Measurements from ENCODE around the gene PBXIP1.
A peak's percentile ranks its signal among the peaks of the same experiment; 100 is the strongest.

The PBXIP1 gene

DNA sequence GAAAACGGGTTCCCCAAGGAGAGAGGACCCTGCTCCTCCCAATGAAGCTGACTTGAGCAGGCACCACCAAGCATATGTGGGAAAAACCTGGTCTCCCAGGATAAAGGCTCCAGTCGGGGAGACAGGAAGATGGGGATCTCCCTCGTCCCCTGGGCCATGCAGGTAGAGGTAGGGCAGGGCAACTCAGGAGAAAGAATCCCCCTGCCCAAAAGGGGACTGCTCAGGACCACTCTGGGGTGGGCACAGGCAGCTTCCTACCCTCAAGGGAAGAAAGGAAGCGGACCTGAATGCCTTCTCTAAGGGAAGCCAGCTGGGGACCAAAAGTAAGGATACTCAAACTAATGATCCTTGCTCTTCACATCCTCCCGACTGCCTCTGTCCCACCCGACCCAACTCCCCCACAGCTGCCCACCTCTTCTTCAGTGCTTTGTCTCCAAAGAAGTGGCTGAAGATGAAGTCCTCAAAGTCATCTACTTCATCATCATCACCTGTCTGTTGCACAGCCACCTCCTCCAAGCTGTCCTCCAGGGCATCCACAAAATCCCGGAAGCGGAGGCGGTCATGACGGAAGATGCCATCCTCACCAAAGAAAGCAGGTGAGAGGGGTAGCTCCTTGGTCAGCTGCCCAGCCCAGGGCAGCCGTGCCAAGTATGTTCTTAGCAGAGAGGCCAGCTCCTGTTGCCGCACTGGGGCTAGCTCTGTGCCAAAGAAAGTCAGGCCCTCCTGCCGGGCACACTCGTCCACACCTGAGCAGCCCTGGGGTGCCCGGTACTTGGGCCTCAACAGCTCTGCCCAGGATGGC lies 10.5 kb downstream of the PBXIP1 start:
- TF ChIP-seq, protein P1, sequence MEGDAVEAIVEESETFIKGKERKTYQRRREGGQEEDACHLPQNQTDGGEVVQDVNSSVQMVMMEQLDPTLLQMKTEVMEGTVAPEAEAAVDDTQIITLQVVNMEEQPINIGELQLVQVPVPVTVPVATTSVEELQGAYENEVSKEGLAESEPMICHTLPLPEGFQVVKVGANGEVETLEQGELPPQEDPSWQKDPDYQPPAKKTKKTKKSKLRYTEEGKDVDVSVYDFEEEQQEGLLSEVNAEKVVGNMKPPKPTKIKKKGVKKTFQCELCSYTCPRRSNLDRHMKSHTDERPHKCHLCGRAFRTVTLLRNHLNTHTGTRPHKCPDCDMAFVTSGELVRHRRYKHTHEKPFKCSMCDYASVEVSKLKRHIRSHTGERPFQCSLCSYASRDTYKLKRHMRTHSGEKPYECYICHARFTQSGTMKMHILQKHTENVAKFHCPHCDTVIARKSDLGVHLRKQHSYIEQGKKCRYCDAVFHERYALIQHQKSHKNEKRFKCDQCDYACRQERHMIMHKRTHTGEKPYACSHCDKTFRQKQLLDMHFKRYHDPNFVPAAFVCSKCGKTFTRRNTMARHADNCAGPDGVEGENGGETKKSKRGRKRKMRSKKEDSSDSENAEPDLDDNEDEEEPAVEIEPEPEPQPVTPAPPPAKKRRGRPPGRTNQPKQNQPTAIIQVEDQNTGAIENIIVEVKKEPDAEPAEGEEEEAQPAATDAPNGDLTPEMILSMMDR (IDR thresholded peaks at IDR 0.05; ENCODE audit: poor library complexity, severe bottlenecking): no peak
- H3K27me3 ChIP-seq (ENCODE audit: insufficient read depth, poor library complexity, severe bottlenecking): no peaks in the 10 kb centered on the region
- no peaks in the 10 kb centered on the region for H3K9me3 ChIP-seq (ENCODE audit: severe bottlenecking)
- H3K4me3 ChIP-seq (ENCODE audit: severe bottlenecking): no peak overlapping the region
- no peak overlapping the region for H3K27ac ChIP-seq (ENCODE audit: poor library complexity, severe bottlenecking)
- no peaks in the 10 kb centered on the region for H3K4me1 ChIP-seq (ENCODE audit: insufficient read depth, poor library complexity, severe bottlenecking)
- ATAC-seq (ENCODE audit: low read depth) (no peak), DNase-seq (ENCODE audit: low spot score) (no peak)
- no peaks in the 10 kb centered on the region for H3K36me3 ChIP-seq (ENCODE audit: low read depth)

DNA sequence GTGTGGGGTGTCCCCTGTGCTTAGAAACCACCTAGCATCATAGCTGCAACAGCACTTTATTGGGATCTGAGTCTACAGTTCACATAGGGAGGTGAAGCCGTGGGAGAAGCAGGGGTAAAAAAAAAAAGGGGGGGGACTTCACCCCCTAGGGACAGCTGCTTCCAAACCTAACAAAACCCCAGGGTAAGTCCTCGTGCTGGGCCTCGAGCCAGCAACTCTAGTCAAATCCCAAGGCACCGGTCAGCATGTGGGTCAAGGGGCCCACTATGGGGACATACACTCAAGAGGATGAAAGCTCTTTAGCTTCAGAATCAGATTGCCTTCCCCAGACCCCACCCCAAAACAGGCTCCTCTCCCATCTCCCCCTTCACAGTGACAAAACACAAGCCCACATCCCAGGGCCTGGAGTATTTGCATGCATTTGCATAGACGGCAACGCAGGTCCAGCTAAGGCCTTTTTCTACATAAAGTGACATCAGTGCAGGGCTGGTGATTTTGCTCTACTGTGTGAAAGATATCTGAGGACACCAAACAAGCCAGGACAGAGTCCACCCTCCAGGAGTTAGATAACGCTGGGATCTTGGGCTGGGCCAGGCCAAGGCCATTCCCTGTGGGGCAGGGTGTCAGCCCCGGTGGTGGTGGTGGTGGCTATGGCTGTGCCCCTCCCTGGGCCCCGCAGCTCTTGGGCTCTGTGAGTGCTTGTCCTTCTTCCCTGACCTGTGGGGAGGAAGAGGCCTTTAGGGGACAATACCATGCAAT lies 11.3 kb downstream of the PBXIP1 start:
- Histone ChIP-seq H3K4me3 (ENCODE audit: severe bottlenecking) (no peak overlapping the region), H3K27ac (ENCODE audit: poor library complexity, severe bottlenecking) (no peak overlapping the region), H3K4me1 (ENCODE audit: insufficient read depth, poor library complexity, severe bottlenecking) (no peaks in the 10 kb centered on the region), H3K27me3 (ENCODE audit: insufficient read depth, poor library complexity, severe bottlenecking) (no peaks in the 10 kb centered on the region), H3K36me3 (ENCODE audit: low read depth) (no peaks in the 10 kb centered on the region), H3K9me3 (ENCODE audit: severe bottlenecking) (no peaks in the 10 kb centered on the region)
- DNase-seq (ENCODE audit: low spot score) (no peak), ATAC-seq (ENCODE audit: low read depth) (no peak)
- TF ChIP-seq, protein P1 (IDR thresholded peaks at IDR 0.05; ENCODE audit: poor library complexity, severe bottlenecking): no peak

DNA sequence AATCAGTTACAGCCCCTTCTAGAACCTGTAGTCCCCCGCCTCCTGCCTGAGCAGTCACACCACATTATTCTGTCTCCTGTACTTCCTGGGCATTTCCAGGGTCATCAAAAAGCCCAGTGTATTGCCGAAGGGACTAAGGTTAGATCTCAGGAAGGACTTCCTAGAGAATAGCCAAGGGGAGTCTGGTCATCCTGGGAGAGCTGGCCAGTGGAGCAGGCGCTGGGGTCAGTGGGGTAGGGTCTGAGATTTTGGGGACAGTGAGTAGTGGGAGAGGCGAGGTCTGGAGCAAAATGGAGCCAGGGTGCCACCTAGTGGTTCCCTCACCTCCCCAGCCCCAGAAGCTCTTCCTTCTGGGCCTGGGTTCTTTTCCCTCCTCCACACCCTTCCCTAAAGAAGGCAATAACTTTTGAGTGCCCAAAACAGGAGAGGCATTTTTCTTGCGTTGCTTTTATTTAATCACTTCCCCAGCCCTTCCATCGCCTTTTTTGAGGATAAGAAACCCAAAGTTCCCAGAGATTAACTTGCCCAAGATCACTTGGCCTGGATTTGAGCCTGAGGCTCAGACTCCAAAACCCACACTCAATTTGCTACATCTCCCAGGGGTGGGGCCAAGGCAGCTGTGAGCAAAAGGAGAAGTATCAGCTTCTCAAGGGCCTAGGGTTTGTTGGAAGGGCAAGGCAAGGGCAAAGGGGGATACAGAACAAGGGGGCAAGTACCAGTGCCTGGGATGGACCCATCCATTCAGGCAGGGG lies 12.1 kb downstream of the PBXIP1 start:
- Histone ChIP-seq H3K27me3 (ENCODE audit: insufficient read depth, poor library complexity, severe bottlenecking) (no peaks in the 10 kb centered on the region), H3K9me3 (ENCODE audit: severe bottlenecking) (no peaks in the 10 kb centered on the region), H3K27ac (ENCODE audit: poor library complexity, severe bottlenecking) (no peak overlapping the region), H3K4me1 (ENCODE audit: insufficient read depth, poor library complexity, severe bottlenecking) (no peaks in the 10 kb centered on the region), H3K36me3 (ENCODE audit: low read depth) (no peaks in the 10 kb centered on the region), H3K4me3 (ENCODE audit: severe bottlenecking) (no peak overlapping the region)
- DNase-seq (ENCODE audit: low spot score) (no peak), ATAC-seq (ENCODE audit: low read depth) (peak; percentile 67; the same call in 2 of the 3 replicates)
- TF ChIP-seq, protein P1 (IDR thresholded peaks at IDR 0.05; ENCODE audit: poor library complexity, severe bottlenecking): peak; percentile 92

DNA sequence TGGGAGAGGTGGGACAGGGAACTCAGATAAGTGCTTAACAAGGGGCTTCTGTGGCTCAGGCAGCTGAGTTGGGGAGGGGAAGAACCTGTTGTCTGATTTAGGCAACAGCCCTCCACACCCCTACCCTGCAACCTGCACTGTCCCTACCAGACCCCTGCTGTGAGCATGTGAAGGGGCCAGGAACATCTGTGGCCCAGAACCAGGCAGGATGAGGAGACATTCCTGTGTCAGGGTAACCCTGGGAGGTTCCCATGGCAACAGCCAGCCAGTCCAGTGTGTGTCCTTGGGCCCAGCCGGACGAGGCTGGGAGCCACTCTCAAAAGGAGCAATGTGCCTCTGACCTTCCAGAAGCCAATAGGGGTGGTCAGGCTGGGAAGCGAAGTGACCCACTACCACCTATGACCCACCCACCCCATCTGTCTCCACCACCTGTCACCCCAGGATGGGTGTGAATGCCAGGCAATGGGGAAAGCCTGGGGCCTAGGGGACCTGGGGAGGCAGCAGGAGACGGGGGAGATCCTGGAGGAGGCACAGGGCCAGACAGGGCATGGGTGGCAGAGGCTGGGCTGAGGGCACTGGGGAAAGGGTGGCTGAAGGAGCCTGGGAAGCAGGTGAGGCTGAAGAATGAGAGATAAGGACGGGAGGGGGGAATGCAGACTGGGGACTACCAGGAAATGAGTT lies 14.4 kb downstream of the PBXIP1 start:
- no peaks in the 10 kb centered on the region for H3K9me3 ChIP-seq (ENCODE audit: severe bottlenecking)
- H3K27ac ChIP-seq (ENCODE audit: poor library complexity, severe bottlenecking): no peak overlapping the region
- no peaks in the 10 kb centered on the region for H3K36me3 ChIP-seq (ENCODE audit: low read depth)
- peaks cover 8% of the 10 kb centered on the region for H3K4me1 ChIP-seq (ENCODE audit: insufficient read depth, poor library complexity, severe bottlenecking)
- ATAC-seq (ENCODE audit: low read depth) (no peak), DNase-seq (ENCODE audit: low spot score) (no peak)
- no peaks in the 10 kb centered on the region for H3K27me3 ChIP-seq (ENCODE audit: insufficient read depth, poor library complexity, severe bottlenecking)
- TF ChIP-seq, protein P1 (IDR thresholded peaks at IDR 0.05; ENCODE audit: poor library complexity, severe bottlenecking): no peak
- no peak overlapping the region for H3K4me3 ChIP-seq (ENCODE audit: severe bottlenecking)

Data from RWPE2 (cell line).